Thyroid gland (tissue), 4 donors: ENCODE results near the gene LRRC38. TPM values are rescaled to one million over a fixed set of nuclear protein-coding genes. Genes with fewer than 3 reads are reported as not detected.
"Not testable (repeated sequence)": the region's sequence is repeated elsewhere in the genome, so short reads cannot be mapped to it uniquely, and the experiment has no call there.

Experiments used
- DNase-seq, 2 donors: peaks; one replicate each; pipeline ENCODE4 v3.0.0-alpha.2; 2019
- H3K27ac ChIP-seq, 3 donors: fragments of 200-600 bp; sonication (generic); 1 replicate in 2 of 3; 2 replicates in 1 of 3; pipeline ENCODE4 v1.5.1; 2016 to 2019; ENCODE audit warnings: mild to moderate bottlenecking in 1 of 3, moderate library complexity in 1 of 3
- H3K27me3 ChIP-seq: fragments of 200-600 bp; sonication (generic); one replicate; pipeline ENCODE4 v1.5.1; 2019
- H3K36me3 ChIP-seq, 2 donors: fragments of 200-600 bp; sonication (generic); one replicate each; pipeline ENCODE4 v1.5.1; 2016 to 2019
- H3K4me1 ChIP-seq, 2 donors: fragments of 200-600 bp; sonication (generic); one replicate each; pipeline ENCODE4 v1.5.1; 2017 to 2019
- H3K4me3 ChIP-seq, 3 donors: fragments of 200-600 bp; sonication (generic); replicated peaks in 1 of 3; 1 replicate in 2 of 3; 2 replicates in 1 of 3; pipeline ENCODE4 v1.5.1; 2016; ENCODE audit warnings: mild to moderate bottlenecking in 1 of 3
- H3K9me3 ChIP-seq: fragments of 200-600 bp; sonication (generic); one replicate; pipeline ENCODE4 v1.5.1; 2017
- POLR2A ChIP-seq, 2 donors: fragments of 450-650 bp; IDR thresholded peaks; one replicate each; pipeline ENCODE4 v1.6.1; 2017; ENCODE audit warnings: antibody characterized with exemption in 2 of 2, mild to moderate bottlenecking in 2 of 2, moderate library complexity in 1 of 2
- WGBS, 2 donors: methylation state at CpG; one replicate each; pipeline ENCODE4 v1.1.5; 2017; 5-methylcytosine and 5-hydroxymethylcytosine counted together
- intact Hi-C: fragments of 100-400 bp; cut with DNase I; formaldehyde crosslinking; loops from one replicate; pipeline ENCODE4 v1.15.1; 2023
- total RNA-seq, 4 donors: library from RNA; depleted of rRNA; stranded (reverse); fragments of >200 nt; gene quantifications; one replicate each; pipeline ENCODE4 v1.2.3, GENCODE V29; 2016
- TF ChIP-seq, protein P1 (sequence below), 6 experiments: fragments of 200-600 bp in 3 of 6; fragments of 450-650 bp in 3 of 6; sonication (generic) in 3 of 6; IDR thresholded peaks; one replicate each; pipeline ENCODE4 v1.5.1; 2016 to 2019; ENCODE audit warnings: antibody characterized with exemption in 6 of 6, mild to moderate bottlenecking in 2 of 6, inconsistent platforms in 1 of 6, moderate library complexity in 1 of 6

Gene LRRC38
- not detected for total RNA-seq

GRCh38 chr1:13513895-13514546, at the start of gene LRRC38:
Gene LRRC38, minus strand, starts transcription at chr1:13514003. Its CDS starts 410 bp downstream, at chr1:13513593.
- H3K27me3 ChIP-seq: no peaks in the 10 kb centered on the region
- TF ChIP-seq, protein P1, sequence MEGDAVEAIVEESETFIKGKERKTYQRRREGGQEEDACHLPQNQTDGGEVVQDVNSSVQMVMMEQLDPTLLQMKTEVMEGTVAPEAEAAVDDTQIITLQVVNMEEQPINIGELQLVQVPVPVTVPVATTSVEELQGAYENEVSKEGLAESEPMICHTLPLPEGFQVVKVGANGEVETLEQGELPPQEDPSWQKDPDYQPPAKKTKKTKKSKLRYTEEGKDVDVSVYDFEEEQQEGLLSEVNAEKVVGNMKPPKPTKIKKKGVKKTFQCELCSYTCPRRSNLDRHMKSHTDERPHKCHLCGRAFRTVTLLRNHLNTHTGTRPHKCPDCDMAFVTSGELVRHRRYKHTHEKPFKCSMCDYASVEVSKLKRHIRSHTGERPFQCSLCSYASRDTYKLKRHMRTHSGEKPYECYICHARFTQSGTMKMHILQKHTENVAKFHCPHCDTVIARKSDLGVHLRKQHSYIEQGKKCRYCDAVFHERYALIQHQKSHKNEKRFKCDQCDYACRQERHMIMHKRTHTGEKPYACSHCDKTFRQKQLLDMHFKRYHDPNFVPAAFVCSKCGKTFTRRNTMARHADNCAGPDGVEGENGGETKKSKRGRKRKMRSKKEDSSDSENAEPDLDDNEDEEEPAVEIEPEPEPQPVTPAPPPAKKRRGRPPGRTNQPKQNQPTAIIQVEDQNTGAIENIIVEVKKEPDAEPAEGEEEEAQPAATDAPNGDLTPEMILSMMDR (IDR thresholded peaks at IDR 0.05): no peak
- TF ChIP-seq POLR2A (IDR thresholded peaks at IDR 0.05): no peak
- no peaks in the 10 kb centered on the region for H3K9me3 ChIP-seq
- no peak for DNase-seq
- no peak within 1 kb of the TSS for H3K27ac ChIP-seq
- H3K4me1 ChIP-seq: no peaks in the 10 kb centered on the region
- intact Hi-C loops: no loop called here
- H3K4me3 ChIP-seq: no peak within 1 kb of the TSS
- WGBS, 2 donors: 2 to 17% methylated on average over 3 to 10 of the region's 34 CpGs
- H3K36me3 ChIP-seq: no peaks in the 10 kb centered on the region

GRCh38 chr1:13562981-13563380, 49.2 kb upstream of the LRRC38 start:
- H3K4me1 ChIP-seq, H3K36me3 ChIP-seq, H3K4me3 ChIP-seq, H3K27me3 ChIP-seq, H3K9me3 ChIP-seq, H3K27ac ChIP-seq, intact Hi-C loops, DNase-seq: not testable (repeated sequence)
- 91 to 97% methylated on average over 11 of the region's 11 CpGs for WGBS, 2 donors

DNA sequence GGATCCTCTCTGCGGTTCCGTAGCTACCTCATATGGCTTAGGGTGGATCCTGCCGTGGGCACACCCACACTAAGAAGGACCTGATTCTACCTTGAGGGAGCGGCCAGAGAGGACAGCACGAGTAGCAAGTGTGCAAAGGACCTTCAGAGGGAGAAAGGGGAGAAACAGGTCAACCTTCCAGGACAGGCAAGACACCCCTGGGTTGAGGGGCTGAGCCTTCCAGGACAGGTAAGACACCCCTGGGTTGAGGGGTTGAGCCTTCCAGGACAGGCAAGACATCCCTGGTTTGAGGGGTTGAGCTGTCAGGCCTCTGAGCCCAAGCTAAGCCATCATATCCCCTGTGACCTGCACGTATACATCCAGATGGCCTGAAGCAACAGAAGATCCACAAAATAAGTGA, 46.7 kb upstream of the LRRC38 start:
- no peak overlapping the region for H3K27ac ChIP-seq
- no peaks in the 10 kb centered on the region for H3K4me1 ChIP-seq
- 84 to 85% methylated on average over 6 of the region's 6 CpGs for WGBS, 2 donors
- no peak for DNase-seq
- intact Hi-C loops: no loop called here
- TF ChIP-seq, protein P1 (IDR thresholded peaks at IDR 0.05): no peak
- TF ChIP-seq POLR2A (IDR thresholded peaks at IDR 0.05): no peak
- no peaks in the 10 kb centered on the region for H3K9me3 ChIP-seq
- no peaks in the 10 kb centered on the region for H3K36me3 ChIP-seq
- no peaks in the 10 kb centered on the region for H3K27me3 ChIP-seq
- H3K4me3 ChIP-seq: no peak overlapping the region

GRCh38 chr1:13556224-13556764, 42.5 kb upstream of the LRRC38 start:
- Histone ChIP-seq H3K4me3 (no peak overlapping the region), H3K27me3 (no peaks in the 10 kb centered on the region), H3K36me3 (no peaks in the 10 kb centered on the region), H3K4me1 (no peaks in the 10 kb centered on the region), H3K9me3 (no peaks in the 10 kb centered on the region), H3K27ac (no peak overlapping the region)
- TF ChIP-seq, protein P1 (IDR thresholded peaks at IDR 0.05): no peak
- no peak for TF ChIP-seq POLR2A (IDR thresholded peaks at IDR 0.05)
- WGBS, 2 donors: 54 to 62% methylated on average over 6 of the region's 6 CpGs
- DNase-seq: no peak
- intact Hi-C loops: no loop called here

DNA sequence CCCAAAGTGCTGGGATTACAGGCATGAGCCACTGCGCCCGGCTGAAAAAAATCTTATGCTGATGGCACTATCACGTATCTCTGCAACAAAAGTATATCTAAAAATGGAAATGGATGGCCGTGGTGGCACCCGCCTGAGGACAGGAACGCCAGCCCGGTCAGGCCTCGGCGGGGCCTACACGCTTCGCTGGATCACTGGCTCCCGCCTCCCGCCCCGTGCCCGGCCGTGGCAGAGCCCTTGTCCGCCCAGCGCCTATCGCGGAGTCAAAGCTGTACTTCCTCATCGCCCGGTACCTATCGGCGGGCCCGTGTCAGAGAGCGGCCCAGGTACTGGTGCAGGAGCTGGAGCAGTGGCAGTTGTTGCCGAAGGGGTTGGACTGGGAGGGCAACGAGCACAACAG, 41.0 kb upstream of the LRRC38 start:
- H3K27me3 ChIP-seq: no peaks in the 10 kb centered on the region
- intact Hi-C loops: no loop called here
- H3K27ac ChIP-seq: no peak overlapping the region
- DNase-seq: no peak
- no peak overlapping the region for H3K4me3 ChIP-seq
- no peaks in the 10 kb centered on the region for H3K9me3 ChIP-seq
- 94 to 97% methylated on average over 12 to 28 of the region's 28 CpGs for WGBS, 2 donors
- no peaks in the 10 kb centered on the region for H3K36me3 ChIP-seq
- H3K4me1 ChIP-seq: no peaks in the 10 kb centered on the region
- no peak for TF ChIP-seq POLR2A (IDR thresholded peaks at IDR 0.05)
- TF ChIP-seq, protein P1 (IDR thresholded peaks at IDR 0.05): no peak
